Activated B cell treated with CpG ODN at 0.5 μM for 24 hours (primary cell): ENCODE data around the gene ZBTB47. TPM values are rescaled to one million over a fixed set of nuclear protein-coding genes. Genes with fewer than 3 reads are reported as not detected.

Experiments used
- ATAC-seq: fragments of 200-7000 bp; cut with Tn5 transposase; one replicate; pipeline ENCODE4 v1.10.0; 2021; ENCODE audit warnings: low read depth, mild to moderate bottlenecking, moderate library complexity
- CTCF ChIA-PET: fragments of 350-600 bp; sonication (Branson Sonifier 250); formaldehyde crosslinking; loops from one replicate; lab custom pipeline; 2021; ENCODE audit warnings: antibody characterized with exemption; lab: Charles Lee
- POLR2A ChIA-PET: fragments of 350-600 bp; sonication (Branson Sonifier 250); formaldehyde crosslinking; loops from one replicate; lab custom pipeline; 2021; ENCODE audit warnings: antibody characterized with exemption; lab: Charles Lee
- DNase-seq: peaks from one replicate; pipeline ENCODE4 v3.0.0; 2022
- H3K27ac Mint-ChIP-seq: one replicate; pipeline ENCODE4 v1.8.0; 2020; ENCODE audit warnings: mixed read lengths
- H3K27me3 Mint-ChIP-seq: one replicate; pipeline ENCODE4 v1.8.0; 2021; ENCODE audit warnings: mixed read lengths
- H3K36me3 Mint-ChIP-seq: one replicate; pipeline ENCODE4 v1.8.0; 2021; ENCODE audit warnings: low read depth, mixed read lengths
- H3K4me1 Mint-ChIP-seq: one replicate; pipeline ENCODE4 v1.8.0; 2021; ENCODE audit warnings: mixed read lengths
- H3K4me3 Mint-ChIP-seq: one replicate; pipeline ENCODE4 v1.8.0; 2020; ENCODE audit warnings: mild to moderate bottlenecking, mixed read lengths
- H3K9me3 Mint-ChIP-seq: one replicate; pipeline ENCODE4 v1.8.0; 2020; ENCODE audit warnings: mixed read lengths
- CTCF ChIP-seq: fragments of 200-600 bp; IDR thresholded peaks from one replicate; pipeline ENCODE4 v1.8.0; 2022; ENCODE audit warnings: antibody characterized with exemption, mild to moderate bottlenecking
- intact Hi-C: fragments of 100-400 bp; cut with micrococcal nuclease; formaldehyde crosslinking; loops from one replicate; pipeline ENCODE4 v1.15.1; 2024
- total RNA-seq: library from RNA; stranded (reverse); gene quantifications from 2 replicates; pipeline ENCODE4 v1.2.3, GENCODE V29; 2022

ZBTB47 gene
- total RNA-seq, 1 donor from 2014 or later, result 1.1 TPM

GRCh38 chr3:42714171-42714852 lies 60.8 kb downstream of the ZBTB47 start:
- CTCF ChIA-PET, result no interaction called here
- POLR2A ChIA-PET, result no interaction called here
- H3K4me3 Mint-ChIP-seq, result no peak overlapping the region

More at GRCh38 chr3:42714171-42714852, 60.8 kb downstream of the ZBTB47 start:
- H3K27me3 Mint-ChIP-seq, result no peaks in the 10 kb centered on the region
- no peaks in the 10 kb centered on the region for H3K9me3 Mint-ChIP-seq
- no peak for DNase-seq
- no peak overlapping the region for H3K27ac Mint-ChIP-seq
- H3K4me1 Mint-ChIP-seq, result peaks cover 18% of the 10 kb centered on the region
- no peak for TF ChIP-seq CTCF
- H3K36me3 Mint-ChIP-seq, result no peaks in the 10 kb centered on the region
- intact Hi-C loops, result no loop called here
- no peak for ATAC-seq

Other genes with a start within 250 kb of the ZBTB47 start
- not detected in 2 replicates for gene LYZL4, start 243.1 kb upstream of the ZBTB47 start, total RNA-seq
- 3.2 and 3.6 TPM in 2 replicates for gene VIPR1, start 151.1 kb upstream of the ZBTB47 start, total RNA-seq
- 36.4 and 38.3 TPM in 2 replicates for gene SEC22C, start 71.7 kb upstream of the ZBTB47 start, total RNA-seq
- 57.0 and 61.3 TPM in 2 replicates for gene SS18L2, start 62.8 kb upstream of the ZBTB47 start, total RNA-seq
- 107 and 126 TPM in 2 replicates for gene NKTR, start 53.0 kb upstream of the ZBTB47 start, total RNA-seq
- gene KLHL40, start 31.8 kb downstream of the ZBTB47 start, total RNA-seq, result not detected in 2 replicates
- gene HHATL, start 49.1 kb downstream of the ZBTB47 start, total RNA-seq, result not detected in 2 replicates
- gene CCDC13, start 119.6 kb downstream of the ZBTB47 start, total RNA-seq, result 1.7 and 1.9 TPM in 2 replicates
- 35.9 and 38.2 TPM in 2 replicates for gene HIGD1A, start 150.8 kb downstream of the ZBTB47 start, total RNA-seq
- 0.22 and 0.76 TPM in 2 replicates for gene ACKR2, start 155.7 kb downstream of the ZBTB47 start, total RNA-seq
- gene CYP8B1, start 222.2 kb downstream of the ZBTB47 start, total RNA-seq, result not detected in 2 replicates